WTC11 (cell line): ENCODE data around the gene CNFN. TPM values are rescaled to one million over a fixed set of nuclear protein-coding genes. Genes with fewer than 3 reads are reported as not detected.

Source experiments
- ATAC-seq: fragments of 200-7000 bp; cut with Tn5 transposase; 2 replicates; pipeline ENCODE4 v1.10.0; 2021; ENCODE audit warnings: mild to moderate bottlenecking, moderate library complexity
- CTCF ChIA-PET: fragments of 300-600 bp; sonication (Branson Sonifier 250); formaldehyde crosslinking; loops from one replicate; lab custom pipeline; 2021; ENCODE audit warnings: antibody characterized with exemption; lab: Charles Lee
- POLR2A ChIA-PET: fragments of 350-600 bp; sonication (Branson Sonifier 250); formaldehyde crosslinking; loops from one replicate; lab custom pipeline; 2021; ENCODE audit warnings: antibody characterized with exemption; lab: Charles Lee
- DNase-seq: peaks from one replicate; pipeline ENCODE4 v3.0.0; 2021; ENCODE audit warnings: low spot score
- H3K27ac Mint-ChIP-seq: 2 replicates; pipeline ENCODE4 v1.8.0; 2021; ENCODE audit warnings: mixed read lengths
- H3K27me3 Mint-ChIP-seq: 2 replicates; pipeline ENCODE4 v1.8.0; 2021; ENCODE audit warnings: low read depth, mild to moderate bottlenecking, moderate library complexity, mixed read lengths
- H3K36me3 Mint-ChIP-seq: 2 replicates; pipeline ENCODE4 v1.8.0; 2021; ENCODE audit warnings: mixed read lengths
- H3K4me1 Mint-ChIP-seq: 2 replicates; pipeline ENCODE4 v1.8.0; 2022; ENCODE audit warnings: mixed read lengths
- H3K4me3 Mint-ChIP-seq: 2 replicates; pipeline ENCODE4 v1.8.0; 2021; ENCODE audit warnings: mild to moderate bottlenecking, moderate library complexity, mixed read lengths
- H3K9me3 Mint-ChIP-seq: 2 replicates; pipeline ENCODE4 v1.8.0; 2021; ENCODE audit warnings: mixed read lengths
- ELF4 ChIP-seq: sonication (generic); formaldehyde crosslinking; IDR thresholded peaks from 2 replicates; pipeline ENCODE4 v1.8.1; 2022; ENCODE audit warnings: low read depth, mild to moderate bottlenecking, moderate library complexity, missing genetic modification reagents
- ESRRA ChIP-seq: sonication (generic); formaldehyde crosslinking; IDR thresholded peaks from 2 replicates; pipeline ENCODE4 v1.8.1; 2022; ENCODE audit warnings: mild to moderate bottlenecking, missing genetic modification reagents, borderline replicate concordance
- ETV6 ChIP-seq: sonication (generic); formaldehyde crosslinking; IDR thresholded peaks from 2 replicates; pipeline ENCODE4 v1.8.1; 2022; ENCODE audit warnings: mild to moderate bottlenecking, missing genetic modification reagents
- GTF2I ChIP-seq: fragments of 250-450 bp; sonication (Bioruptor Pico); conservative IDR thresholded peaks from 2 replicates; pipeline ENCODE4 v1.4.0; 2021; ENCODE audit warnings: mild to moderate bottlenecking
- JUN ChIP-seq: sonication (generic); formaldehyde crosslinking; IDR thresholded peaks from 2 replicates; pipeline ENCODE4 v1.8.0; 2023; ENCODE audit warnings: mild to moderate bottlenecking, missing genetic modification reagents
- MXD4 ChIP-seq: fragments of 250-450 bp; sonication (Bioruptor Pico); IDR thresholded peaks from 2 replicates; pipeline ENCODE4 v1.8.0; 2021; ENCODE audit warnings: mild to moderate bottlenecking, moderate library complexity, borderline replicate concordance
- NR3C1 ChIP-seq: sonication (generic); formaldehyde crosslinking; conservative IDR thresholded peaks from 2 replicates; pipeline ENCODE4 v1.8.1; 2023; ENCODE audit warnings: low read depth, mild to moderate bottlenecking, missing genetic modification reagents
- PRRX2 ChIP-seq: fragments of 250-450 bp; sonication (Bioruptor Pico); IDR thresholded peaks from 2 replicates; pipeline ENCODE4 v1.8.0; 2021; ENCODE audit warnings: mild to moderate bottlenecking
- SMAD4 ChIP-seq: sonication (generic); formaldehyde crosslinking; IDR thresholded peaks from 2 replicates; pipeline ENCODE4 v1.8.0; 2022; ENCODE audit warnings: mild to moderate bottlenecking, missing genetic modification reagents
- SOX15 ChIP-seq: fragments of 250-450 bp; sonication (Bioruptor Pico); IDR thresholded peaks from 2 replicates; pipeline ENCODE4 v1.9.0; 2021; ENCODE audit warnings: mild to moderate bottlenecking
- TEAD1 ChIP-seq: sonication (generic); formaldehyde crosslinking; IDR thresholded peaks from 2 replicates; pipeline ENCODE4 v1.8.0; 2022; ENCODE audit warnings: mild to moderate bottlenecking, missing genetic modification reagents
- ZNF121 ChIP-seq: sonication (generic); formaldehyde crosslinking; IDR thresholded peaks from 2 replicates; pipeline ENCODE4 v1.8.0; 2023; ENCODE audit warnings: missing genetic modification reagents
- ZNF396 ChIP-seq: fragments of 250-450 bp; sonication (Bioruptor Pico); IDR thresholded peaks from 2 replicates; pipeline ENCODE4 v1.8.0; 2021; ENCODE audit warnings: mild to moderate bottlenecking, moderate library complexity, borderline replicate concordance
- ZNF416 ChIP-seq: fragments of 250-450 bp; sonication (Bioruptor Pico); IDR thresholded peaks from 2 replicates; pipeline ENCODE4 v1.9.0; 2021; ENCODE audit warnings: mild to moderate bottlenecking, inconsistent platforms
- total RNA-seq: library from RNA; stranded (reverse); gene quantifications from 3 replicates; pipeline ENCODE4 v1.2.3, GENCODE V29; 2021
- TF ChIP-seq, protein P1 (sequence below): sonication (generic); formaldehyde crosslinking; IDR thresholded peaks from 2 replicates; pipeline ENCODE4 v1.8.0; 2022; ENCODE audit warnings: mild to moderate bottlenecking, missing genetic modification reagents
- TF ChIP-seq, protein P2 (sequence below): sonication (generic); formaldehyde crosslinking; IDR thresholded peaks from 2 replicates; pipeline ENCODE4 v1.8.1; 2022; ENCODE audit warnings: mild to moderate bottlenecking, missing genetic modification reagents, moderate library complexity, borderline replicate concordance
- TF ChIP-seq, protein P3 (sequence below): sonication (generic); formaldehyde crosslinking; IDR thresholded peaks from 2 replicates; pipeline ENCODE4 v1.8.0; 2022; ENCODE audit warnings: missing genetic modification reagents
- TF ChIP-seq, protein P4 (sequence below): fragments of 250-450 bp; sonication (Bioruptor Pico); IDR thresholded peaks from 2 replicates; pipeline ENCODE4 v1.9.0; 2021; ENCODE audit warnings: mild to moderate bottlenecking, borderline replicate concordance
- TF ChIP-seq, protein P5 (sequence below): sonication (generic); formaldehyde crosslinking; conservative IDR thresholded peaks from 2 replicates; pipeline ENCODE4 v1.8.1; 2022; ENCODE audit warnings: mild to moderate bottlenecking, missing genetic modification reagents
- TF ChIP-seq, protein P6 (sequence below): sonication (generic); formaldehyde crosslinking; IDR thresholded peaks from 2 replicates; pipeline ENCODE4 v1.8.1; 2022; ENCODE audit warnings: missing genetic modification reagents, borderline replicate concordance
- TF ChIP-seq, protein P7 (sequence below): fragments of 250-450 bp; sonication (Bioruptor Pico); IDR thresholded peaks from 2 replicates; pipeline ENCODE4 v1.8.0; 2021; ENCODE audit warnings: mild to moderate bottlenecking
- TF ChIP-seq, protein P8 (sequence below): sonication (generic); formaldehyde crosslinking; IDR thresholded peaks from 2 replicates; pipeline ENCODE4 v1.8.0; 2022; ENCODE audit warnings: mild to moderate bottlenecking, missing genetic modification reagents

CNFN gene
- total RNA-seq, 1 experiment from 2014 or later = 9.6 TPM

DNA sequence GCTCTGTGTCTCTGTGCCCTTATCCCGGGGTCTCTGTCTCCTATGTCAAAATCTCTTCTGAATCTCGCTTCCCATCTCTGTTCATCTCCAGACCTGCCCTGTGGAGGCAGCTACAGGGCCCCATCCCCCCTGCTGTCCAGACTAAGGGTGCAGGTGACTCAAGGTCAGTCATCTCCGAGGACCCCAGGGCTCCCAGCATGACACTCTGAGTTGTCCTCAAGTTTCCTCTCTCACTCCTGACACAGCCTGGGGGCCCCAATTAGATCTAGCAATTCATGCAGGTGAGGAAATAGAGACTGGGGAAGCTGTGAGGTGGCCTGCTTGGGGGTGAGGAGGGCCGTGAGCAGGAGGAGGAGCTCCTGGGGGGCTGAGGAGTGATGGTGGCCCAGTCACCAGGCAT is 2.1 kb upstream of the CNFN start (continued):
- TF ChIP-seq ESRRA (CRISPR knock-in tag) = no peak
- TF ChIP-seq, protein P1, sequence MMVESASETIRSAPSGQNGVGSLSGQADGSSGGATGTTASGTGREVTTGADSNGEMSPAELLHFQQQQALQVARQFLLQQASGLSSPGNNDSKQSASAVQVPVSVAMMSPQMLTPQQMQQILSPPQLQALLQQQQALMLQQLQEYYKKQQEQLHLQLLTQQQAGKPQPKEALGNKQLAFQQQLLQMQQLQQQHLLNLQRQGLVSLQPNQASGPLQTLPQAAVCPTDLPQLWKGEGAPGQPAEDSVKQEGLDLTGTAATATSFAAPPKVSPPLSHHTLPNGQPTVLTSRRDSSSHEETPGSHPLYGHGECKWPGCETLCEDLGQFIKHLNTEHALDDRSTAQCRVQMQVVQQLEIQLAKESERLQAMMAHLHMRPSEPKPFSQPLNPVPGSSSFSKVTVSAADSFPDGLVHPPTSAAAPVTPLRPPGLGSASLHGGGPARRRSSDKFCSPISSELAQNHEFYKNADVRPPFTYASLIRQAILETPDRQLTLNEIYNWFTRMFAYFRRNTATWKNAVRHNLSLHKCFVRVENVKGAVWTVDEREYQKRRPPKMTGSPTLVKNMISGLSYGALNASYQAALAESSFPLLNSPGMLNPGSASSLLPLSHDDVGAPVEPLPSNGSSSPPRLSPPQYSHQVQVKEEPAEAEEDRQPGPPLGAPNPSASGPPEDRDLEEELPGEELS = no peak
- TF ChIP-seq ZNF396 = no peak
- TF ChIP-seq, protein P2, sequence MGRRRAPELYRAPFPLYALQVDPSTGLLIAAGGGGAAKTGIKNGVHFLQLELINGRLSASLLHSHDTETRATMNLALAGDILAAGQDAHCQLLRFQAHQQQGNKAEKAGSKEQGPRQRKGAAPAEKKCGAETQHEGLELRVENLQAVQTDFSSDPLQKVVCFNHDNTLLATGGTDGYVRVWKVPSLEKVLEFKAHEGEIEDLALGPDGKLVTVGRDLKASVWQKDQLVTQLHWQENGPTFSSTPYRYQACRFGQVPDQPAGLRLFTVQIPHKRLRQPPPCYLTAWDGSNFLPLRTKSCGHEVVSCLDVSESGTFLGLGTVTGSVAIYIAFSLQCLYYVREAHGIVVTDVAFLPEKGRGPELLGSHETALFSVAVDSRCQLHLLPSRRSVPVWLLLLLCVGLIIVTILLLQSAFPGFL (CRISPR knock-in tag) = no peak
- no peak for TF ChIP-seq GTF2I (CRISPR knock-in tag)
- no peak for TF ChIP-seq PRRX2

DNA sequence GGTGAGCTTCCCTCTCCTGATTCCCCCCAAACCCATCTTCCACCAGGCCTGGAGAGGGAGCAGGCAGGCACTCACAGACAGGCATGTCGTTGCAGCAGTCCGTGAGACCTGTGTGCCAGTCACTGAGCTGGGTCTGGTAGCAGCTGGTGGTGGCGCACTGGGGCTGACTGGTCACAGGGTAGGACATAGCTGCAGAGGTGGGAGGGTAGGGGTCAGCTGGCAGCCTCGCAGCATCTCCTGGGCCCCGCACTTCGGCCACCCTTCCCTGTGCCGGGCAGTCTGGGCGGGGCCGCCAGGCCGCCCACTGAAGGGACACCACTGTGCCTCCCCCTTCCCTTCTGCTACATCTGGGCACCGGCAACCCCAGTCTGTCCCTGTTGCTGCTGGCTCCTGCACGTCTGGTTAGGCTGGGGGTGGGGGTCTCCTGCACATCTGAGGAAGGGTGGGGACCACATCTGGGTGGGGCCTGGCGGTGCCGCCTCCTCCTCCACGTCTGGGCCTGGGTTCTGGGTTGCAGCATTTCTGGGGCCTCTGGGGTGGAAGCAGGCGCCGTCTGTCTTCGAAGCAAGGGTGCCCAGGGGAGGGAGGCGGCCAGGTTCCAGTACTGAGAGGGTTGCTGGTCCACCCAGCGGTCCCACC is 1.1 kb downstream of the CNFN start:
- POLR2A ChIA-PET = interaction anchor here (1.3 kb wide), 1 partner anchor 30 kb away, joined by 3 read pairs; no protein-coding TSS in a partner anchor
- Mint-ChIP-seq H3K4me1 (peaks cover 17% of the 10 kb centered on the region), H3K27me3 (peaks cover 52% of the 10 kb centered on the region), H3K27ac (no peak overlapping the region), H3K36me3 (no peaks in the 10 kb centered on the region), H3K4me3 (no peak overlapping the region), H3K9me3 (no peaks in the 10 kb centered on the region)
- DNase-seq = no peak
- CTCF ChIA-PET = interaction anchor here (1.0 to 2.1 kb wide), 5 partner anchors 19 to 110 kb away, joined by 3 to 6 read pairs (median 3); no protein-coding TSS in a partner anchor
- ATAC-seq = no peak
- no peak for TF ChIP-seq ETV6
- no peak for TF ChIP-seq NR3C1 (CRISPR knock-in tag)
- TF ChIP-seq, protein P3, sequence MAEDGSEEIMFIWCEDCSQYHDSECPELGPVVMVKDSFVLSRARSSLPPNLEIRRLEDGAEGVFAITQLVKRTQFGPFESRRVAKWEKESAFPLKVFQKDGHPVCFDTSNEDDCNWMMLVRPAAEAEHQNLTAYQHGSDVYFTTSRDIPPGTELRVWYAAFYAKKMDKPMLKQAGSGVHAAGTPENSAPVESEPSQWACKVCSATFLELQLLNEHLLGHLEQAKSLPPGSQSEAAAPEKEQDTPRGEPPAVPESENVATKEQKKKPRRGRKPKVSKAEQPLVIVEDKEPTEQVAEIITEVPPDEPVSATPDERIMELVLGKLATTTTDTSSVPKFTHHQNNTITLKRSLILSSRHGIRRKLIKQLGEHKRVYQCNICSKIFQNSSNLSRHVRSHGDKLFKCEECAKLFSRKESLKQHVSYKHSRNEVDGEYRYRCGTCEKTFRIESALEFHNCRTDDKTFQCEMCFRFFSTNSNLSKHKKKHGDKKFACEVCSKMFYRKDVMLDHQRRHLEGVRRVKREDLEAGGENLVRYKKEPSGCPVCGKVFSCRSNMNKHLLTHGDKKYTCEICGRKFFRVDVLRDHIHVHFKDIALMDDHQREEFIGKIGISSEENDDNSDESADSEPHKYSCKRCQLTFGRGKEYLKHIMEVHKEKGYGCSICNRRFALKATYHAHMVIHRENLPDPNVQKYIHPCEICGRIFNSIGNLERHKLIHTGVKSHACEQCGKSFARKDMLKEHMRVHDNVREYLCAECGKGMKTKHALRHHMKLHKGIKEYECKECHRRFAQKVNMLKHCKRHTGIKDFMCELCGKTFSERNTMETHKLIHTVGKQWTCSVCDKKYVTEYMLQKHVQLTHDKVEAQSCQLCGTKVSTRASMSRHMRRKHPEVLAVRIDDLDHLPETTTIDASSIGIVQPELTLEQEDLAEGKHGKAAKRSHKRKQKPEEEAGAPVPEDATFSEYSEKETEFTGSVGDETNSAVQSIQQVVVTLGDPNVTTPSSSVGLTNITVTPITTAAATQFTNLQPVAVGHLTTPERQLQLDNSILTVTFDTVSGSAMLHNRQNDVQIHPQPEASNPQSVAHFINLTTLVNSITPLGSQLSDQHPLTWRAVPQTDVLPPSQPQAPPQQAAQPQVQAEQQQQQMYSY (CRISPR knock-in tag) = no peak
- TF ChIP-seq SOX15 = no peak
- TF ChIP-seq, protein P4, sequence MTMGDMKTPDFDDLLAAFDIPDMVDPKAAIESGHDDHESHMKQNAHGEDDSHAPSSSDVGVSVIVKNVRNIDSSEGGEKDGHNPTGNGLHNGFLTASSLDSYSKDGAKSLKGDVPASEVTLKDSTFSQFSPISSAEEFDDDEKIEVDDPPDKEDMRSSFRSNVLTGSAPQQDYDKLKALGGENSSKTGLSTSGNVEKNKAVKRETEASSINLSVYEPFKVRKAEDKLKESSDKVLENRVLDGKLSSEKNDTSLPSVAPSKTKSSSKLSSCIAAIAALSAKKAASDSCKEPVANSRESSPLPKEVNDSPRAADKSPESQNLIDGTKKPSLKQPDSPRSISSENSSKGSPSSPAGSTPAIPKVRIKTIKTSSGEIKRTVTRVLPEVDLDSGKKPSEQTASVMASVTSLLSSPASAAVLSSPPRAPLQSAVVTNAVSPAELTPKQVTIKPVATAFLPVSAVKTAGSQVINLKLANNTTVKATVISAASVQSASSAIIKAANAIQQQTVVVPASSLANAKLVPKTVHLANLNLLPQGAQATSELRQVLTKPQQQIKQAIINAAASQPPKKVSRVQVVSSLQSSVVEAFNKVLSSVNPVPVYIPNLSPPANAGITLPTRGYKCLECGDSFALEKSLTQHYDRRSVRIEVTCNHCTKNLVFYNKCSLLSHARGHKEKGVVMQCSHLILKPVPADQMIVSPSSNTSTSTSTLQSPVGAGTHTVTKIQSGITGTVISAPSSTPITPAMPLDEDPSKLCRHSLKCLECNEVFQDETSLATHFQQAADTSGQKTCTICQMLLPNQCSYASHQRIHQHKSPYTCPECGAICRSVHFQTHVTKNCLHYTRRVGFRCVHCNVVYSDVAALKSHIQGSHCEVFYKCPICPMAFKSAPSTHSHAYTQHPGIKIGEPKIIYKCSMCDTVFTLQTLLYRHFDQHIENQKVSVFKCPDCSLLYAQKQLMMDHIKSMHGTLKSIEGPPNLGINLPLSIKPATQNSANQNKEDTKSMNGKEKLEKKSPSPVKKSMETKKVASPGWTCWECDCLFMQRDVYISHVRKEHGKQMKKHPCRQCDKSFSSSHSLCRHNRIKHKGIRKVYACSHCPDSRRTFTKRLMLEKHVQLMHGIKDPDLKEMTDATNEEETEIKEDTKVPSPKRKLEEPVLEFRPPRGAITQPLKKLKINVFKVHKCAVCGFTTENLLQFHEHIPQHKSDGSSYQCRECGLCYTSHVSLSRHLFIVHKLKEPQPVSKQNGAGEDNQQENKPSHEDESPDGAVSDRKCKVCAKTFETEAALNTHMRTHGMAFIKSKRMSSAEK = no peak
- no peak for TF ChIP-seq JUN (CRISPR knock-in tag)
- TF ChIP-seq ZNF121 = no peak
- no peak for TF ChIP-seq TEAD1 (CRISPR knock-in tag)
- TF ChIP-seq MXD4 (CRISPR knock-in tag) = no peak
- TF ChIP-seq ELF4 (CRISPR knock-in tag) = no peak
- TF ChIP-seq, protein P5, sequence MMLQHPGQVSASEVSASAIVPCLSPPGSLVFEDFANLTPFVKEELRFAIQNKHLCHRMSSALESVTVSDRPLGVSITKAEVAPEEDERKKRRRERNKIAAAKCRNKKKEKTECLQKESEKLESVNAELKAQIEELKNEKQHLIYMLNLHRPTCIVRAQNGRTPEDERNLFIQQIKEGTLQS (CRISPR knock-in tag) = no peak
- TF ChIP-seq SMAD4 = no peak
- TF ChIP-seq, protein P6, sequence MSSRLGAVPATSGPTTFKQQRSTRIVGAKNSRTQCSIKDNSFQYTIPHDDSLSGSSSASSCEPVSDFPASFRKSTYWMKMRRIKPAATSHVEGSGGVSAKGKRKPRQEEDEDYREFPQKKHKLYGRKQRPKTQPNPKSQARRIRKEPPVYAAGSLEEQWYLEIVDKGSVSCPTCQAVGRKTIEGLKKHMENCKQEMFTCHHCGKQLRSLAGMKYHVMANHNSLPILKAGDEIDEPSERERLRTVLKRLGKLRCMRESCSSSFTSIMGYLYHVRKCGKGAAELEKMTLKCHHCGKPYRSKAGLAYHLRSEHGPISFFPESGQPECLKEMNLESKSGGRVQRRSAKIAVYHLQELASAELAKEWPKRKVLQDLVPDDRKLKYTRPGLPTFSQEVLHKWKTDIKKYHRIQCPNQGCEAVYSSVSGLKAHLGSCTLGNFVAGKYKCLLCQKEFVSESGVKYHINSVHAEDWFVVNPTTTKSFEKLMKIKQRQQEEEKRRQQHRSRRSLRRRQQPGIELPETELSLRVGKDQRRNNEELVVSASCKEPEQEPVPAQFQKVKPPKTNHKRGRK (CRISPR knock-in tag) = no peak
- TF ChIP-seq GTF2I (CRISPR knock-in tag) = no peak
- no peak for TF ChIP-seq ZNF416
- TF ChIP-seq, protein P7, sequence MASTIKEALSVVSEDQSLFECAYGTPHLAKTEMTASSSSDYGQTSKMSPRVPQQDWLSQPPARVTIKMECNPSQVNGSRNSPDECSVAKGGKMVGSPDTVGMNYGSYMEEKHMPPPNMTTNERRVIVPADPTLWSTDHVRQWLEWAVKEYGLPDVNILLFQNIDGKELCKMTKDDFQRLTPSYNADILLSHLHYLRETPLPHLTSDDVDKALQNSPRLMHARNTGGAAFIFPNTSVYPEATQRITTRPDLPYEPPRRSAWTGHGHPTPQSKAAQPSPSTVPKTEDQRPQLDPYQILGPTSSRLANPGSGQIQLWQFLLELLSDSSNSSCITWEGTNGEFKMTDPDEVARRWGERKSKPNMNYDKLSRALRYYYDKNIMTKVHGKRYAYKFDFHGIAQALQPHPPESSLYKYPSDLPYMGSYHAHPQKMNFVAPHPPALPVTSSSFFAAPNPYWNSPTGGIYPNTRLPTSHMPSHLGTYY (CRISPR knock-in tag) = no peak
- TF ChIP-seq, protein P8, sequence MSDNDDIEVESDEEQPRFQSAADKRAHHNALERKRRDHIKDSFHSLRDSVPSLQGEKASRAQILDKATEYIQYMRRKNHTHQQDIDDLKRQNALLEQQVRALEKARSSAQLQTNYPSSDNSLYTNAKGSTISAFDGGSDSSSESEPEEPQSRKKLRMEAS = no peak
